ENCODE measurements around the gene KLK12. TPM values are rescaled to one million over a fixed set of nuclear protein-coding genes. Genes with fewer than 3 reads are reported as not detected.

KLK12 gene
- total and polyA plus RNA-seq, 2 donors (not counting 1 experiment from before 2014, with no cell fraction given) = not detected

GRCh38 chr19:51007488-51007887, 27.3 kb downstream of the KLK12 start:
- intact Hi-C loops (cut with micrococcal nuclease) = no loop called here
- ATAC-seq (ENCODE audit: low read depth) = no peak
- Histone ChIP-seq H3K36me3 (replicated peaks in 1 of 2; ENCODE audit: control extremely low read depth in 1 of 2, control insufficient read depth in 1 of 2, extremely low read depth in 1 of 2, insufficient read depth in 2 of 2, low read length in 1 of 2) (no peaks in the 10 kb centered on the region), H3K27me3 (replicated peaks in 1 of 4; ENCODE audit: control extremely low read depth in 1 of 4, control insufficient read depth in 3 of 4, insufficient read depth in 4 of 4, low read length in 3 of 4) (peaks cover 0 to 4% (median under 1%) of the 10 kb centered on the region in 4 experiments), H3K4me2 (replicated peaks; ENCODE audit: low read depth, low read length, poor library complexity, severe bottlenecking) (no peak overlapping the region), H3K4me3 (ENCODE audit: control extremely low read depth in 1 of 5, extremely low read depth in 1 of 5, insufficient read depth in 1 of 5, low read depth in 2 of 5, low read length in 4 of 5) (no peak overlapping the region), H2AFZ (ENCODE audit: insufficient read depth, low read depth, low read length, poor library complexity, severe bottlenecking) (no peak overlapping the region), H3K4me1 (ENCODE audit: control insufficient read depth in 2 of 2, insufficient read depth in 2 of 2, low read length in 2 of 2) (no peaks in the 10 kb centered on the region), H4K20me1 (ENCODE audit: control insufficient read depth, insufficient read depth, low read length, poor library complexity, severe bottlenecking) (no peaks in the 10 kb centered on the region), H3K27ac (ENCODE audit: low read length in 2 of 2) (no peak overlapping the region), H3K9me3 (ENCODE audit: control extremely low read depth in 1 of 3, control insufficient read depth in 2 of 3, insufficient read depth in 1 of 3, low read length in 2 of 3) (peaks cover 0 to 18% (median 0%) of the 10 kb centered on the region in 3 donors), H3K79me2 (ENCODE audit: control insufficient read depth, insufficient read depth, low read length) (no peaks in the 10 kb centered on the region), H3K9ac (ENCODE audit: low read length) (no peak overlapping the region)
- POLR2A ChIA-PET = no interaction called here
- TF ChIP-seq CTCF (IDR thresholded peaks at IDR 0.05) = no peak
- no peak for TF ChIP-seq EZH2 (IDR thresholded peaks at IDR 0.05; ENCODE audit: borderline replicate concordance, insufficient read depth, low read depth, low read length, poor library complexity, severe bottlenecking)
- no peak overlapping the region for H3K4me3 Mint-ChIP-seq
- no peaks in the 10 kb centered on the region for H3K9me3 Mint-ChIP-seq (ENCODE audit: insufficient read depth)
- H3K27ac Mint-ChIP-seq = no peak overlapping the region
- H3K4me1 Mint-ChIP-seq = no peaks in the 10 kb centered on the region
- no peak for DNase-seq
- CTCF ChIA-PET = no interaction called here
- whole genome bisulfite sequencing (ENCODE audit: insufficient coverage) = no CpG with 5 or more reads among the region's 3 CpGs
- peaks cover 19% of the 10 kb centered on the region for H3K27me3 Mint-ChIP-seq

- no peak overlapping the region for H3K27ac ChIP-seq (ENCODE audit: low read length in 2 of 2)
- no peaks in the 10 kb centered on the region for H3K36me3 ChIP-seq (replicated peaks in 1 of 2; ENCODE audit: control extremely low read depth in 1 of 2, control insufficient read depth in 1 of 2, extremely low read depth in 1 of 2, insufficient read depth in 2 of 2, low read length in 1 of 2)
- no peaks in the 10 kb centered on the region for H3K4me1 Mint-ChIP-seq
- intact Hi-C loops (cut with micrococcal nuclease) = no loop called here
- H3K79me2 ChIP-seq (ENCODE audit: control insufficient read depth, insufficient read depth, low read length) = no peaks in the 10 kb centered on the region
- H3K4me3 Mint-ChIP-seq = no peak overlapping the region
- H3K27me3 ChIP-seq (replicated peaks in 1 of 4; ENCODE audit: control extremely low read depth in 1 of 4, control insufficient read depth in 3 of 4, insufficient read depth in 4 of 4, low read length in 3 of 4) = peaks cover 0 to 11% (median under 1%) of the 10 kb centered on the region in 4 experiments
- H3K4me3 ChIP-seq (ENCODE audit: control extremely low read depth in 1 of 5, extremely low read depth in 1 of 5, insufficient read depth in 1 of 5, low read depth in 2 of 5, low read length in 4 of 5) = no peak overlapping the region
- peaks cover 0 to 27% (median 0%) of the 10 kb centered on the region in 3 donors for H3K9me3 ChIP-seq (ENCODE audit: control extremely low read depth in 1 of 3, control insufficient read depth in 2 of 3, insufficient read depth in 1 of 3, low read length in 2 of 3)
- H3K9me3 Mint-ChIP-seq (ENCODE audit: insufficient read depth) = no peaks in the 10 kb centered on the region
- no peak overlapping the region for H2AFZ ChIP-seq (ENCODE audit: insufficient read depth, low read depth, low read length, poor library complexity, severe bottlenecking)
- H3K9ac ChIP-seq (ENCODE audit: low read length) = no peak overlapping the region
- CTCF ChIA-PET = no interaction called here
- H3K4me1 ChIP-seq (ENCODE audit: control insufficient read depth in 2 of 2, insufficient read depth in 2 of 2, low read length in 2 of 2) = no peaks in the 10 kb centered on the region
- TF ChIP-seq EZH2 (IDR thresholded peaks at IDR 0.05; ENCODE audit: borderline replicate concordance, insufficient read depth, low read depth, low read length, poor library complexity, severe bottlenecking) (no peak), CTCF (IDR thresholded peaks at IDR 0.05) (no peak)
- H3K27me3 Mint-ChIP-seq = peaks cover 18% of the 10 kb centered on the region
- no peak for ATAC-seq (ENCODE audit: low read depth)
- WGBS (ENCODE audit: insufficient coverage) = 48% methylated on average over 6 of the region's 8 CpGs
- POLR2A ChIA-PET = no interaction called here
- no peak overlapping the region for H3K4me2 ChIP-seq (replicated peaks; ENCODE audit: low read depth, low read length, poor library complexity, severe bottlenecking)
- no peak overlapping the region for H3K27ac Mint-ChIP-seq
- DNase-seq = no peak
- no peaks in the 10 kb centered on the region for H4K20me1 ChIP-seq (ENCODE audit: control insufficient read depth, insufficient read depth, low read length, poor library complexity, severe bottlenecking)
These were observed 28.4 kb downstream of the KLK12 start for GRCh38 chr19:51006406-51006805.
